GM21723 (cell line): ENCODE data around the gene FBXL4.
A peak's percentile ranks its signal among the peaks of the same experiment; 100 is the strongest.

Source experiments
- ATAC-seq: cut with Tn5 transposase; IDR thresholded peaks from one replicate; pipeline ENCODE4 v1.9.1; 2021; ENCODE audit warnings: mild to moderate bottlenecking, moderate library complexity; ENCODE audit not compliant: unreplicated experiment

The FBXL4 gene

DNA sequence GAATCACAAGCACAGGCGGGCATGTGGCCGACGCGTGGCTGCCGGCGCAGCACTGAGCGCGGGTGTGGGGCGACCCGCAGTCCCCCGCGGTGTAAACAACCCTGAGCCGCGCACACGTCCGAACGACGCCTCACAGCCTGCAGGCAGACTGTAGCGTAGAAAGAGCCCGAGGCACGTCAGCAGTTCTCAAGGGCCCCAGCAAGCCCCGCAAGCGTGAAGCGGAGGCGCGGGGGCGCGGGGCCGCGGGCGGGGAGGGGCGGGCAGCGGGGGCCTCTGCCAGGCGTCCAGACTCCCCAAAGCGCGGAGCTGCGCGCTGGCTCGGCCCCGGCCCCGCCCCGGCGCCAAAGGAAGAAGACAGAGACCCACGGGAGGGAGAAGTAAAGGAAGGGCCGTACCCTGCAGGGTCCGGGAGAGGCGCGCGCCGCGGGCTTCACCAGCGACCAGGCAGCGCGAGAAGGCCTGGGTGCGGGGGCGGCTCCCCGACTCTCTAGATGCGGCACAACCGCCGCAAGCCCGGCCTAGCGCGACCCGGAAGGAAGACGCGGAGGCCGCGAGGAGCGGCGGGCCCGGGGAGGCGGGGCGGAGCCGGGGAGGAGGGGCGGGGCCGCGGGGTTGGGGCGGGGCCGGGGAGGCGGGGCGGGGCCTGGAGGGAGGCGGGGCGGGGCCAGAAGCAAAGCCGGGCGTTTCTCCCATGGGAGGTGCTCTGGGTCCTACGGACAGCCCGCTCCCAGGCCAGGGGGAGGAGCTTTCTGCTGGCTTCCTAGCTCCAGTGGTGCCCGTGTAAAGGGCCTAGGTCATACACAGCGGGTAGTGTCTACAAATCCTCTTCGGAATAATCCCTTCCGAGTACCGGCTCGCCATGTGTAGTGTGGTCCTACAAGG is at the start of gene FBXL4:
Gene FBXL4 (minus strand): TSS at position 536 of the 882 bp plus-strand sequence. CDS start 20,958 bp downstream, outside the sequence.
- peak; percentile 85 for ATAC-seq

DNA sequence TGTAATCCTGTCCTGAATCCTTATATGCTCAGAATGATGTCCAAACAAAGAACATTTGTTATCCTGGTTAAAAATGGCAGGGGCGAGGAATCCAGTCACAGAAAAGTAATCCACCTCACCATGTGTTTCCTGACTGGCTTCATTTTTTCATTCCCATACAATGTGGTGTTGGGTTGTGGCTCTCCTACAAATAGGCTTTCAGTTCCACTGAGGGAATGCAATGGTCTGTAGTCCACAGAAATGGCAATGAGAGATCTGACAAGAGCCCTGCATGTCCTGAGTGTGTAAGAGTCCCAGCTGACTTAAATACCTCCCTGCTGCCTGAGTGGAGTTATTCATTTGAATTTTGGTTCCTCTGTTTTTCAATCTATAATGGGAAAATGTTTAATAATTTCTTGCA is 47.4 kb upstream of the FBXL4 start:
- ATAC-seq = no peak

- ATAC-seq = no peak
Measured at GRCh38 chr6:98992535-98992934, 44.8 kb upstream of the FBXL4 start.

GRCh38 chr6:98986071-98986615 is 38.4 kb upstream of the FBXL4 start:
- ATAC-seq = no peak

GRCh38 chr6:98985391-98985790 is 37.6 kb upstream of the FBXL4 start:
- ATAC-seq = no peak

DNA sequence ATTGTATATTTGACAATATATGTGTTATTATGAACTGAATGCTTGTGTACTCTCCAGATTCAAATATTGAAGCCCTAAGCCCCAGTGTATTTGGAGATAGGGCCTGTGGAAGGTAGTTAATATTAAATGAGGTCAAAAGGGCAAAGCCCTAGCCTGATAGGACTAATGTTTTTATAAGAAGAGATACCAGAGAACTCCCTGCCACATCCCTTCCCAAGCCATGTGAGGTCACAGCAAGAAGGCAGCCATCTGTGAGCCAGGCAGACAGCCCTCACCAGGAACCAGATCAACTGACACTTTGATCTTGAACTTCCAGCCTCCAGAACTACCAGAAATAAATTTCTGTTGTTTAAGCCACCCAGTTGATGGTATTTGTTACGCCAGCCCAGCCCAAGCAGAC is 36.4 kb upstream of the FBXL4 start:
- no peak for ATAC-seq

DNA sequence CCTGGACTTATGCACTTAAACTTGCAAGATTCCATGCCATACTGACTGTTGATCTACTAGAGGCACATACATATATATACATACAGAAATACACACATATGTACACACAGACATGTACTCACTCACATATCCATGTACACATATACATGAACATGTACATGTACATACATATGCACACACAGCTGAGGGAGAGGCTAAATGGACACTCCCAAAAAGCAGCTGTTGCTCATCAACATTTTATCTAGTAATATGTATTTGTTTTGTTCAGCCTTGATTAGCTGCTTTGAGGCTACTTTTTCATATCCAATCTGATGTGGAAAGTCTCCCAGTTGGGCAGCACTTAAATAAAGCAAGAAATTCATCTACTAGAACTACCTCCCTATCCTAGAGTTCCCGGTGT is 33.7 kb upstream of the FBXL4 start:
- no peak for ATAC-seq

DNA sequence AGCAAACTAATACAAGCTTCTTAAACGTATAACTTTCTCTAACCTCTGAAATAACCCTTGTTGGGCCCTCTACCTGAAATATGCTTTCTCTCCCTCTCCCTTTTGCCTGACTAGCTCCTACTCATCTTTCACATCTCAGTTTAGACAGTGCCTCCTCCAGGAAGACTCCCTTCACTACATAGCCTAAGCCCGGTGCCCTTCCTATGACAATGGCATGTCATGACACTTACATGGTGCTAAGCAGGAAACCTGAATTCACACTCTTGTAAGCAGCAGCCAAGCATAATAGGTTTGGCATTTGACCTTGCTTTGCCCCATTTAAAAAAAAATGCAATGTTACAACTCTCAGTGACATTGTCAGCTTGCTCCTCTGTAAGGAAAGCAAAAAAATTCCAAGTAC is 33.1 kb upstream of the FBXL4 start:
- ATAC-seq = no peak

GRCh38 chr6:98977671-98978292 is 30.0 kb upstream of the FBXL4 start:
- ATAC-seq = no peak

- no peak for ATAC-seq
Measured at GRCh38 chr6:98976674-98977385, 29.1 kb upstream of the FBXL4 start.

DNA sequence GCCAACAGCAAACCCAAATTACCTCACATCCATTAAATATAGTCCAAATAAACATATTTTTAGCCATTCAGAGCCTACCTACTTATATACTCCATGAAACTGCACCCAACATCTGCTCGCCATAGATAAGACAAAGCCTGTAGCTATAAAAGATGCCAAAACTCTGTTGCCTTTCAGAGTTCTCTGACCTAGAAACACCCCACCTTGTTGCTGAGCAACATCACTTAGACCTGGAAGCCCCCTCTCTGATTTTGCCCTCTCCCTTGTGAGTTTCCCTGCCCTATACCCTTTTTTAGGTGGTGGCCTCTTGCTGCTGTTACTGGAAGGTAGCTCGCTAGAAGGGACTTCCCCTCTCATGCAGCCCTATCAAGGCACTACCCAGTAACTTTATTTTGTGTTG is 27.7 kb upstream of the FBXL4 start:
- ATAC-seq = peak; percentile 42

DNA sequence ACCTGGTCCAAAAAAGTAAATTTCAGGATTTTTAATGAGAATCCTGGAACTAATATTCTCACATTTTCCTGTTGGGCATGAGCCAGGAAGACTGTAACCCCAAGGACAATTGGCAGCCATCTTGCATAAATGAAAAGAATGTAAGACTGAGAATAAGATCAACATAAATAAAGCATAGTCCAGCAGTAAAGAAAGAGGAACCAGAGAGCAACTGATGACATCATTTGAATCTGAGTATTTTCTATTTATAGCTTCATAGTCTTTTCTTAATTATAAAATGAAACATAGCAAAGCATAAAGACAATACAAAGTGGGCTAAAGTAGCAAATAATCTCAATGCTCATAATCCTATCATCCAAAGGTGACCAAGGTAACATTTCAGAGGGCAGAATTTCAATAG is 26.6 kb upstream of the FBXL4 start:
- no peak for ATAC-seq

- no peak for ATAC-seq
Measured at GRCh38 chr6:98973571-98973970, 25.8 kb upstream of the FBXL4 start.

DNA sequence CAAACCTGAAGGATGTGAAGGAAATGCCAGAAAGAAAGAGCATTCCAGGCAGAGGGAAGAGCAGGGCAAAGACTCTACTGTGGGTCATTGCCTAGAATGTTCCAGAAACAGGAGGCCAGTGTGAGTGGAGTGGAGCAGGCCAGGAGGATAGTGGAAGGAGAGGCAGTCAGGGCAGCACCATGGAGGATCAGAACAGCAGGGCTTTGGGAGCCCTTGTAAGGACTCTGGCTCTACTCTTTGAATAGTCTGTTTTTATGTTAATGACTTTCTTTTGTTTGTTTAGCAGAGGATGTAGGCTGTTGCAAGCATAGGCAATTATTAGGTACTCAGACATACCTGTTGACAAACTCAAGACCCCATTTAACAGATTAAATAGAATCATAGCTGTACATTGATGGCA is 23.6 kb upstream of the FBXL4 start:
- no peak for ATAC-seq

- no peak for ATAC-seq
Measured at GRCh38 chr6:98970469-98970868, 22.7 kb upstream of the FBXL4 start.

GRCh38 chr6:98967616-98968015 is 19.9 kb upstream of the FBXL4 start:
- ATAC-seq = no peak

DNA sequence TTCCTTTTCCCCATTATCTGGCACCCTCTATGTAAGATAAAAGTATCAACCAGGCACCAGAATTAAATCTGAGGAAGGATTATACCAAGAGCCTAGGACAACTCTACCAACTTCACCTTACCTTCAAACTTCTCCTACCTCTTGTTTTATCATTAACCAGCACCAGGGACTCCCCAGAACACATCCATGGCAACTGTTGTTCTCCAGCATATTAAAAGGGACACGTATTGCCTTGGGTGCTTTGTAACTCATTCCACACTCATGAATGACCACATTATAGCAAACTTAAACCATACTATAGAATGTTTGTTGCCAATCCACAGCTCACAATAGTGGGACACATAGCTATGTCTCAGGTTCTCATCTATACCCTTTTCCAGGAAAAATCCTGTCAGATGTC is 11.9 kb upstream of the FBXL4 start:
- ATAC-seq = no peak

- ATAC-seq = no peak
Measured at GRCh38 chr6:98958776-98959175, 11.0 kb upstream of the FBXL4 start.

DNA sequence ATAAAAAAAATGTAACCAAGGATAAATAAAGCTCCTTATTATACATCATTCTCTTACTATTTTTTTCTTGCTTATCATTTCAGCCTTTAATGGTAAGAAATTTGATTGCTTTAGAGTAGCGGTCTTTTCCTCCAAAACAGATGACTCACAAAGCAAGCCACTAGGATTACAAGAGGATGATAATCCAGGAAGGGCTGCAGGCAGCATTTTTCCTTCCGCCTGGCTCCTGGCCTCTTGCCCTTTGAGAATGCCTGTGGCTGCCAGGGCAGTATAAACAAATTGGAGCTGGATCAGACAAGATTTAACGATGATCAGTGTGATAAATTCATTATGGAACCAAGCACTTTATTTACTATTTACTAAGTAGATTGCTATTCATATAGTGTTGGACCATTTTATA is 9.7 kb upstream of the FBXL4 start:
- ATAC-seq = no peak

- no peak for ATAC-seq
Measured at GRCh38 chr6:98949589-98949988, 1.8 kb upstream of the FBXL4 start.

GRCh38 chr6:98946879-98947410 is 801 bp downstream of the FBXL4 start:
- ATAC-seq = peak; percentile 32
